ENCODE data around the gene ST8SIA6.

Gene ST8SIA6

GRCh38 chr10:17387861-17388503 lies 66.4 kb downstream of the ST8SIA6 start:
- no peak for DNase-seq (ENCODE audit: low read depth in 1 of 2, low spot score in 1 of 2)

- DNase-seq (ENCODE audit: low read depth in 1 of 2, low spot score in 1 of 2), result no peak
Measured at GRCh38 chr10:17386616-17387075, 67.7 kb downstream of the ST8SIA6 start.

- DNase-seq (ENCODE audit: low read depth in 1 of 2, low spot score in 1 of 2), result no peak
Measured at GRCh38 chr10:17386021-17386420, 68.4 kb downstream of the ST8SIA6 start.

- no peak for DNase-seq (ENCODE audit: low read depth in 1 of 2, low spot score in 1 of 2)
Measured at GRCh38 chr10:17385066-17385465, 69.3 kb downstream of the ST8SIA6 start.

GRCh38 chr10:17383801-17384555 lies 70.4 kb downstream of the ST8SIA6 start:
- DNase-seq (ENCODE audit: low read depth in 1 of 2, low spot score in 1 of 2), result no peak

GRCh38 chr10:17381502-17382142 lies 72.8 kb downstream of the ST8SIA6 start:
- DNase-seq (ENCODE audit: low read depth in 1 of 2, low spot score in 1 of 2), result no peak

GRCh38 chr10:17380888-17381287 lies 73.5 kb downstream of the ST8SIA6 start:
- DNase-seq (ENCODE audit: low read depth in 1 of 2, low spot score in 1 of 2), result no peak

GRCh38 chr10:17380016-17380415 lies 74.4 kb downstream of the ST8SIA6 start:
- DNase-seq (ENCODE audit: low read depth in 1 of 2, low spot score in 1 of 2), result no peak

GRCh38 chr10:17379151-17379690 lies 75.2 kb downstream of the ST8SIA6 start:
- DNase-seq (ENCODE audit: low read depth in 1 of 2, low spot score in 1 of 2), result no peak

GRCh38 chr10:17375936-17376584 lies 78.3 kb downstream of the ST8SIA6 start:
- no peak for DNase-seq (ENCODE audit: low read depth in 1 of 2, low spot score in 1 of 2)

GRCh38 chr10:17368708-17369272 lies 85.6 kb downstream of the ST8SIA6 start:
- no peak for DNase-seq (ENCODE audit: low read depth in 1 of 2, low spot score in 1 of 2)

- DNase-seq (ENCODE audit: low read depth in 1 of 2, low spot score in 1 of 2), result no peak
Measured at GRCh38 chr10:17366705-17367104, 87.7 kb downstream of the ST8SIA6 start.

- no peak for DNase-seq (ENCODE audit: low read depth in 1 of 2, low spot score in 1 of 2)
Measured at GRCh38 chr10:17365402-17365801, 89.0 kb downstream of the ST8SIA6 start.

- no peak for DNase-seq (ENCODE audit: low read depth in 1 of 2, low spot score in 1 of 2)
Measured at GRCh38 chr10:17358461-17358860, 95.9 kb downstream of the ST8SIA6 start.

GRCh38 chr10:17357781-17358180 lies 96.6 kb downstream of the ST8SIA6 start:
- no peak for DNase-seq (ENCODE audit: low read depth in 1 of 2, low spot score in 1 of 2)

- no peak for DNase-seq (ENCODE audit: low read depth in 1 of 2, low spot score in 1 of 2)
Measured at GRCh38 chr10:17356820-17357219, 97.6 kb downstream of the ST8SIA6 start.

GRCh38 chr10:17354781-17355180 lies 99.6 kb downstream of the ST8SIA6 start:
- DNase-seq (ENCODE audit: low read depth in 1 of 2, low spot score in 1 of 2), result no peak

GRCh38 chr10:17353568-17354300 lies 100.7 kb downstream of the ST8SIA6 start:
- DNase-seq (ENCODE audit: low read depth in 1 of 2, low spot score in 1 of 2), result no peak

- no peak for DNase-seq (ENCODE audit: low read depth in 1 of 2, low spot score in 1 of 2)
Measured at GRCh38 chr10:17352583-17352982, 101.8 kb downstream of the ST8SIA6 start.

- no peak for DNase-seq (ENCODE audit: low read depth in 1 of 2, low spot score in 1 of 2)
Measured at GRCh38 chr10:17351506-17351905, 102.9 kb downstream of the ST8SIA6 start.

Measured in activated CD4-positive, alpha-beta T cell treated with anti-CD3 and anti-CD28 coated beads, Interleukin-2, amount 50 U/mL, for 24 hours (primary cell).